ENCODE results near the gene LACTBL1.
A peak's percentile ranks its signal among the peaks of the same experiment; 100 is the strongest.

LACTBL1 gene

DNA sequence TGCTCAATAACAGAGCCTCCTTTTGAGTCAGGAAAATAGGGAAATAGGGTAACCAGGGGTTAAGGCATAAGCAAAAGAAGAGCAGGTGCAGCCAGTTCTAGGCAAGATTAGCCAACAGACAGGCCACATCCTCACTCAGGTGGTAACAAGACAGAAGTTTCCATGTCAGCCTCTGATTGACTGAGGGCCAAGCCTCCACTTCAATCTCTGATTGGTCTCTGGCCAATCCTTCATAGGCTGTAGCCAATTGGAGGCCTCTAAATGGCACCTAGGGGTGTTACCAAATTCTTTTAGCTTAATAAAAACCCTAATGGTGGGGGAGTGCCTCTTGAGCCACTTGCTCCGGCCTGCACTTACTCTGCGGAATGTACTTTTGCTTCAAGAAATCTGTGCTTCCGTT, 37.2 kb downstream of the LACTBL1 start:
- DNase-seq = no peak

DNA sequence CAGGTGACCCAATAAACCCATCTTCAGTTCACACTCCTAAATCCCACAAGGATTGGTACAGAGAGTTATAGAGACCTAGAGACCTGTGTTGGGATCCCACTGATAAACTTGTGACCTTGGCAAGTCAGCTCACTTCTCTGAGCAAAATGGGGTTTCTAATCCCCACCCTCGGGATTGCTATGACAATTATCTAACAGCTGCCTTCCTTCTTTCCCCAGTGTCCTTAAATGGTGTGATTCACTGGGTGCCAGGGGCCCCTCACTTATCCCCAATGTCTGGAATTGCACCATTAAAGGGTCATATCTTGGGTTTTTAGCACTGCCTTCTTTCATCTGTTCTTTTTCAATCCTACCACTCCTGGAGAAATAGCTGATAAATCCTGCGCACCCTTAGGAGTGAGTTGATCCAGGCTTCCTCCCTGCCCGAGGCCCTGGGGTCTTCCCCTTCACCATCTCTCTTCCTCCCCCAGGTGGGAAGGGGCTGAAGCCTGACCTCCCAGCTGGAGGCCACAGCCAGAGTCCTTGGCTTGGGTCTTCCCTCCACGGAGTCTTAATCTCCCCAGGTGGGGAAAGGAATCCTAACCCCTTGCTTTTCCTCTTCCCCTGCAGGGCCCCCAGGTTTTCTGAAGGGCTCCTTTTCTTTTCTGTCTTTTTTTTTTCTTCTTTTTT, 39.7 kb downstream of the LACTBL1 start:
- no peak for DNase-seq

DNA sequence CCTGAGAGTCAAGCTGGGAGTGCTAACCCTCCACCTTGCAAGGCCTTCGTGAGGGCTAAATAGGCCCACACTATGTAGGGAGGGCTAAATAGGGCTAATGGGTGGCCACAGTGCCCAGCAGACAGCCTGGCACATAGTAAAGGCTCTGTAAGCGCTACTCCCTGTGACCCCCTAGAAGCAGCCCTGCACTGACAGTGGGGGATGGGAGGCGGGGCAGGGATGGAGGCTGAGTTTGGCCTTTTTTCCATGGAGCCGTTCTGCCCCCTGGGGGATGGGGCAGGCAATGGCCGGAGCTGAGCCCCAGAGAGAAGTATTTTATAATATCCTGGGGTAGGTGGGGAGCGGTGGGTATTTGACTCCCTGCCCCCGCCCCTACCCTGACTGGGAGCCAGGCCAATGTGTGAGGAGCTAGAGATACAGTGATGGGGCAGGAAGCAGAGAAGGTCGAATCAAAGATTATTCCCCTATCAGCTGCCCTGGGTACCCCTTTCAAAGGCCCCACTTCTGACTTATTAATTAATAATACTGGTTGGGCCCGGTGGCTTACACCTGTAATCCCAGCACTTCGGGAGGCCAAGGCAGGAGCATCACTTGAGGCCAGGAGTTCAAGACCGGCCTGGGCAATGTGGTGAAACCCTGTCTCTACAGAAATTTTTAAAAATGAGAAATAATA, 42.3 kb downstream of the LACTBL1 start:
- DNase-seq = peak; percentile 27

DNA sequence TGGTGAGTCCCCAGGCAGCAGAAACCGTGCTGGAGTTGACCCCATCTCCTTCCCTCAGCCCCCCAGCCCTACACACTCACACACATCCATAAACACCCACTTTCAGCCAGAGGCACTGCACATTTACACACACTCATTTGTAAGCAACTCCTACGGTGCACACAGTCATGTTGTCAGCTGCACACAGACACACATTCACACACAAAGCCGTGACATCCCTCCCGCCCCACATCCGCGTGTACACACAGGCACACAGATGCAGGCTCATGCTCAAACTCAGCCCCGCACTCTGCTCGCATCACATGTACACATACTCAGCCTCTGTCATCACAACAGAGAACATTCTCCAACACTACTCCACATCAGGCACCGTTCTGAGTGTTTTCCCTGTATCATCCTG, 47.6 kb downstream of the LACTBL1 start:
- no peak for DNase-seq

DNA sequence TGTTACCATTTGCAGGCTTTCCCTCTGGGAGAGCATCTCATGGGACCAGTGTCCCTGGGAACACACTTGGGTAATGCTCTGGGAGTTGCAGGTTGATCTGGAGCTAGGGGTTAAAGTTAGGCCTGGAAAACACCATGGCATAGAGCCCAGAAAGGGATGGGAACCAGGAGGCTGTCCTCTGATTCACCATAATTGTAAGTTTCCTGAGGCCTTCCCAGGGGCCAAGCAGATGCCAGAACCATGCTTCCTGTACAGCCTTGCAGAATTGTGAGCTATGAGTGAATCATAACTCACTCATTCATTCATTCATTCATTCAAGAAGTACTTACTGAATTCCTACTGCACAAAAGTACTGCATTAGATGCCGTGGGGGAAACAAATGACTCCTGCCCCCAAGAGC, 50.0 kb downstream of the LACTBL1 start:
- DNase-seq = no peak

DNA sequence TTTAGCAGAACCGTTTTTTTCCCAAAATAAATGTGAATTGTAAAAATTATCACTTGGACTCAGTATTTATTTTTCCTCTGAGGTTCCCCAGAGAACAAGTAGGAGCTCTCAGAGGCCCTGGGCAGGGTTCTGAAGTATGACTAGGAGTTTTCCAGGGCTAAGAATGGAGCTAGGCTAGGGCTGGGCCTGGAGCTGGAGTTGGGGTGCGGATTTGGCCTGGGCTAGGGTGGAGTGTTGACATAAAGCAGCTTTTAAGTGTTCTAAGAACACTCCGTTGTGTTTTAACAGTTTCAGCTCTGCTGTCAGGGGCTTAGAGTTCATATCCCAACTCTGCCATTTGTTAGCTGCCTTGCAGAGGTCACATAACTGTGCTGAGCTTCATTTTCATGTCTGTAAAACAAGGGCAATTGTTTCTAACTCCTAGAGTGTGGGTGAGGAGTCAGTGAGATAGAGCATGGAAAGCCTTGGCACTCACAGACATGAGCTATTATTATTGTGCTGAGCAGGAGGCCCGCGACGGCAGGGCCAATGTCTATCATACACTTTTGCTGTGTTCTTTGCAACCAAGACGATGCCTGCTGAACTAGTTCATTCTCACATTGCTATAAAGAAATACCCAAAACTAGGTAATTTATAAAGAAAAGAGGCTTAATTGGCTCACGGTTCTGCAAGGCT, 51.1 kb downstream of the LACTBL1 start:
- no peak for DNase-seq

DNA sequence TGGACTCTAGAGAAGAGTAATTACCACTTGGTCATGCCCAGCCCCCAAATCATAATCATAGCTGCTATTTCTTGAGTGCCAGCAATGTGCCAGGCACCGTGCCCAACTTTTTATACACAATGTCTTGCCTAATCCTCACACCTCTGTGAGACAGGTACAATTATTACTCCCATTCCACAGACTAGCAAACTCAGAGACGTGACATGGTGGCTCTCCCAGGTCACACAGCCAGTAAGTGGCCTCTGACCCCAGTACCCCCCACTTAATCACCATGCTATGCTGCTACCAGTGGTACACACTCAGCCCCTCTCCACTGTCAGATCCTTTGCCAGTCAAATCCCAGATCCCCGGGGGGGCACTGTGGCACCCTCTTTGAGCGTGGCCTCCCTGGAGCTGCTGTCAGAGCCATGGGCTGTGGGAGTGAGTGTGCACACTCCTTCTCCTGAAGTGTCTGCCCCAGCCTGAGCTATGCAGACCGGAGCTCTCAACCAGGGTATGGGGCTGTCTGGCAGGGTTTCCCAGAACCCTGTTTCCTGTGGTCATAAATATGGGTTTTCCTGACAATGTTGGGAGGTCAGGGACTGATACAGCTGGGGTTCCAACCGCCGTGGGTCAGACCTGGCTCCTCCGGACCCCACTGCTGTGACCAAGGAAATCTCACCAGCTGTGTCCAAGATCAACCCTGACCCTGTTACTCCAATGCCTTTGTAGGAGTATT, 51.8 kb downstream of the LACTBL1 start:
- DNase-seq = no peak

DNA sequence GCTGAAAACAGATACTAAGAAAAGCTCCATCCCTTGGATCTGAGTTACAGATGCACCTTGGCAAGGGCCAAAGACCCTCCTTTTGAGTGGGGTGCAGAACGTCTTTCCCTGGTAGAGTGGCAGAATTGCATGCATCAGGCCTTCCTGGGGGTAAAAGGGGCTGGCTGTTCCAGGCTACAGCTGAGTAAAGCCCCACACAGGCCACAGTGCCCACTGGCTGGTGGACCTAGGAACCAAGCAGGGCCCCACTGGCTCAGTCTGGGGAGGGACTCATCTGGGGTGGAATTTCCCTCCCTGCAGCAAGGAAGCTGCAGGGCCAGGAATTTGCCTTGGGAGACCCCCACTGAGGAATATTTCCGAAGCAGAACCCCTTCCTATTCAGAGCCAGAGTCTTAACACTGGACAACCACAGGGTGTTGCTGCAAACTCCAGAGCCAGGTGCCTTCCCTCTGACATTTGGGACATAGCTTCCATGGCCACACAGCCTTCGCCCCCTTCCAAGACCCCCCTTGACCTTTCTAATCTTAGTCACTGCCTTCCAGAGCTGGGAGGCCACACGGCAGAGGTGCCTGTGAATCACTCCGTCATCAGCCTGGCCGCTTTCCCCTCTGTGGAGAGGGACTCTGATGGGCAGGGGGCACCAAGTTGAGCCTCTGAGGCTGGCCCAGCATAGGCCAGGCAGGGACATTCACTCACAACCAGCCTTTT, 52.5 kb downstream of the LACTBL1 start:
- no peak for DNase-seq

DNA sequence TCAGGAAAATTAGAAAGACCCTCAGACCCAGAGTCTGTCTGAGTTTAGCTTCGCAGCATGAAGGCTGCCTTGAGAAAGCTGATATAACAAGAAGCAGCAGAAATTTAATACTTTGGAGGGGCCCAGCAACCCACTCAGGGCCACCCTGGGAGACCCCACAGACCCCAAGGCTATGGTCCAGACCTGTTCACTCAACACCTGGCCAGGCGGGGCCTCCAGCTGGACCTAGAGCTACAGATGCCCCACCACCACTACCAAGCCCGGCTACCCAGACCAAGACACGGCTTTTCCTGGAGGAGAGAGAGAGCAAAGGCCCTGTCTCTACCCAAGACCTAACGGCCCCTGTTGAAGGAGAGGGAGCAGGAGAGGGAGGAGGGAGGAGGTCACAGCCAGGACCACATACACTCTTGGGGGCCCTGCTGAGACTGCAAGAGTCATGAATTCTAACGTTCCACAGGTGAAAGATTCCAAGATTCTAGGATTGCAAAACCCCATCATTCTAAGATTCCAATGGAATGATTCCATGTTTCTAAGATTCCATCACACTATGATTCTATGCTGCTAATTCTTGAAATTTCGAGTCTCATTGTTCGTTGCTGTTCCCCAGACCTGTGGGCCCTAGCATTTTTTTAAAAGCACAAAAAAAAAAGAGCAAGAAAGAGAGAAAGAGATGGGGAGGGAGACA, 53.2 kb downstream of the LACTBL1 start:
- DNase-seq = no peak

DNA sequence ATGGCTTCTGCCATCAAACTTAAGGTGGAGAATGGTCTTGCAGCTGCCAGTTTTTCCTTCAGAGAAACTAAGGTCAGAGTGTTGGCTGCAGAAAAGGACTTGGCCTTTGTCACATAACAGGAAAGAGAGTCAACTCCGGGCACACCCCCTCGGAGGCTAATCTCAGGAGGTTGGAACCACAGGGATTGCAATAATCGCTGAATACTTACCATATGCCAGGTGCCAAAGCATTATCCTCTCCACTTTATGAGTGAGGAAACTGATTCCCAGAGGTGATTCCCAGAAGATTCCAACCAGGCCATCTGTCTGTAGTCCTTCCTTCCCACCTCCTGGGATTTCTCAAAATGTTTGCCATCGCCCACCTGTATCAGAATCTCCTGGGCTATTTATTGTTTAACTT, 54.0 kb downstream of the LACTBL1 start:
- no peak for DNase-seq

DNA sequence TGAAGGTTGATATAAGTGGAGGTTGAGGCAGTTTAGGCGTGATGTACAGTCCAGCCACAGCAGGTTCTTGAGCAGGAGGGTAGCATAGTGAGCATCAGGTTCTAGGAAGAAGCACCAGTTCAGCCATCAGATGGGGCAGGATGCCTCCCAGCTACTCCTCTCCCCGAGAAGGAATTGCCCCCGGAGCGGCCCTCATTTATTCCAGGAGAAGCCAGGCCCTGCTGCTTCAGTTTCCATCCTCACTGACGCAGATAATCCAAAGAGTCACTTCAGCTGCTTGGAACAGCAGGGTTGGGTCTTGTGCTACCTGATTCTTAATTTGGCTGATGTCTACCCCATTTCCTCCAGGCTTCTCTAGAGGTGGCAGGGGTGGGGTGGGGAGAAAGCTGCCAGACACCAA, 54.7 kb downstream of the LACTBL1 start:
- no peak for DNase-seq

DNA sequence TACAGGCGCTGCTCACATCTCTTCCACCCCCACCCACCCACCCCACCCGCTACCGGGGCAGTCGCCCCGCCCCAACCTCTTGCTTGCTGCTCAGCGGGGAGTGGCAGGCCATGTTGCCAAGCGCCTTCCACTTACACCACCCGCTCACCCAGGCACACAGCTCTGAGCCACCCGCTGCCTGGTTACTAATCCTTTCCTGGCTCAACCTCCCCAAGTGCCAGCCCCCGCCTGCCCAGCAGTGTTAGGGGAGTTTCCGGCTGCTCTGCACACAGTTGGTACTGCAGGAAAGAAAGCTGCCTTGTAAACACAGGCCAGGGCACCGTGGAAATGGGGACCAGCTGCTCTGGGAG, 56.2 kb downstream of the LACTBL1 start:
- DNase-seq = peak; percentile 0

DNA sequence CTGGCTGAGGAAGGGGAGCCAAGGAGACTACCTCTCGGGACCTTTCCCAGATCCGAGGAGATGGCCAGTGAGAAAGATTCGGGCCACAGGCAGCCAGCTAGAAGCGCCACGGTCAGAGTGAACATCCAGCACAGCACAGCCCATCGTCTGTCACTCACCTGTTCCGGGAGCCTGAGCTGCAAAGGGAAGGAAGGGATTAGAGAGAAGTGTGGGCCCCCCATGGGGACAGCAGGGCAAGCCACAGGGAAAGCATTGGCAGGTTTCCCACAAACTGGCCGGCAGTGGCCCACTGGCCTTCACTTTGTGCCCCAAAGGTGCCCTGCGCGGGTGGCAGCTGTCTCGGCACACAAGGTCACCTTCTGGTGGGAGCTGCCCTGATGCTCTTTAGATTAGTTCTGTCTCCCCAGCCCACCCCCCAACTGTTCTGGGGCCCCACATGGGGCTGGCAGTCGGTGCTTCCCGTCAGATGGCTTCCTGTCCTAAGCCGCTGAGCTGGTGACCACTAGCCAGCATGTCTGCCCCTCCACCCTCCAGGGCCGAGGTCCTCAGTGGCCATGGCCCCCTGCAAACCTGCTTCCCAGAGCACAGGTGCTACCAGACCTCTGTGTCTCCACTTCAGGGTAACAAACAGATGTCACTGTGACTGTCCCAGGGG, 56.7 kb downstream of the LACTBL1 start:
- no peak for DNase-seq

DNA sequence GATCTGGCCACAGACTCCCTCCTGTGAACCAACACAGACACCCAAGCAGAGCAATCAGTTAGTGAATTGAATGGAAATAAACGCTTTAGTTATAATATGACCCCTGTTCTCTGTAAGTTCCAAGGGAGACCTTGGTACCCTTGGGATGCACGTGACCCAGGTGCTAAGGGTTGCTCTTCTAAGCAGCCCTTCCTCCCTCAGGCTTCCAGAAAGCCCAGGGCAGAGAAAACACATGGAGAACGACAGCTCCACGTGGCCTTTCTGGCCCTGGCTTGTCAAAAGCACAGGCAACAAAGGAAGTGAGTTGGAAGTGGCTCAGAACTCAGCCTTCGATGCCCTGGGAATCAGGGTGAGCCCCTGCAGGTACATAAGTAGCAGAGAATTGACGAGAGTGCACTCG, 57.4 kb downstream of the LACTBL1 start:
- no peak for DNase-seq

DNA sequence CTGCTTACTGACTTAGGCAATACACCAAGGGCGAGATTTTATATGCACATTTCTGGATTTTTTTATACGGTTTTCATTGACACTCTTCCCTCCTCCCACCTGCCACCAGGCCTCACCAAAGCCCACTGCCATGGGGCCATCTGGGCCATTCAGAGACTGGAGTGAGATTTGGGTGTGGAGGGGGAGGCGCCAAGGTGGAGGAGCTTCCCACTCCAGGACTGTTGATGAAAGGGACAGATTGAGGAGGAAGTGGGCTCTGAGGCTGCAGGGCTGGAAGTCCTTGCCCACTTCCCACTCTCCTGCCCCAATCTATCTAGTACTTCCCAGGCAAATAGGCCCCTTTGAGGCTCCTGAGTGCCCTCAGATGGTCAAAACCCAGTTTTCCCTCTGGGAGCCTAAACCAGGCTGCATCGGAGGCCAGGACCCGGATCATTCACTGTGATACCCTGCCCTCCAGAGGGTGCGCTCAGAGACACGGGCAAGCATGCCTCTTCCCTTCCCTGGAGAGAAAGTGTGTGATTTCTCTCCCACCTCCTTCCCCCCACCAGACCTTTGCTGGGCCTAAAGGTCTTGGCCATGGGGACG, 57.9 kb downstream of the LACTBL1 start:
- DNase-seq = no peak

DNA sequence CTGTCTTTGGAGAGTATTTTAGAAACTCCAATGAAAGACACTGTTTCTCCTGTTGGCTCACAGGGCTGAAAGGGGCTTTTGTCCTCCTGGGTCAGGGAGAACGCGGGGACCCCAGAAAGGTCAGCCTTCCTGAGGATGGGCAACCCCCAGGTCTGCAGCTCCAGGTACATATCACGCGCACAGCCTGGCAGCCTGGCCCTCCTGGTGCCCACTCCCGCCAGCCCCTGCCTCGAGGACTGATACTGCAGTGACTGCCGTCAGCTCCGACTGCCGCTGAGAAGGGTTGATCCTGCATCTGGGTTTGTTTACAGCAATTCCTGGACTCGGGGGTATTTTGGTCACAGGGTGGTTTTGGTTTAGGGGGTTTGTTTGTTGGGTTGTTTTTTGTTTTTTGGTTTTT, 58.5 kb downstream of the LACTBL1 start:
- DNase-seq = no peak

DNA sequence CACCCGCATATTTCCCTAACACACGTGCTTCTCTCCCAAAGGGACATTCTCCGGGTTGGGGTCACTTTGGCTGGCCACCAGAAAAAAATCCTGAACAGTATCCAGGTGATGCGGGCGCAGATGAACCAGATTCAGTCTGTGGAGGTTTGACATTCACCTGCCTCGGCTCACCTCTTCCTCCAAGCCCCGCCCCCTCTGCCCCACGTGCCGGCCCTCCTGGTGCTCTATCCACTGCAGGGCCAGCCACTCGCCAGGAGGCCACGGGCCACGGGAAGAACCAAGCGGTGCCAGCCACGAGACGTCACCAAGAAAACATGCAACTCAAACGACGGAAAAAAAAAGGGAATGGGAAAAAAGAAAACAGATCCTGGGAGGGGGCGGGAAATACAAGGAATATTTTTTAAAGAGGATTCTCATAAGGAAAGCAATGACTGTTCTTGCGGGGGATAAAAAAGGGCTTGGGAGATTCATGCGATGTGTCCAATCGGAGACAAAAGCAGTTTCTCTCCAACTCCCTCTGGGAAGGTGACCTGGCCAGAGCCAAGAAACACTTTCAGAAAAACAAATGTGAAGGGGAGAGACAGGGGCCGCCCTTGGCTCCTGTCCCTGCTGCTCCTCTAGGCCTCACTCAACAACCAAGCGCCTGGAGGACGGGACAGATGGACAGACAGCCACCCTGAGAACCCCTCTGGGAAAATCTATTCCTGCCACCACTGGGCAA, 59.1 kb downstream of the LACTBL1 start:
- DNase-seq = no peak

DNA sequence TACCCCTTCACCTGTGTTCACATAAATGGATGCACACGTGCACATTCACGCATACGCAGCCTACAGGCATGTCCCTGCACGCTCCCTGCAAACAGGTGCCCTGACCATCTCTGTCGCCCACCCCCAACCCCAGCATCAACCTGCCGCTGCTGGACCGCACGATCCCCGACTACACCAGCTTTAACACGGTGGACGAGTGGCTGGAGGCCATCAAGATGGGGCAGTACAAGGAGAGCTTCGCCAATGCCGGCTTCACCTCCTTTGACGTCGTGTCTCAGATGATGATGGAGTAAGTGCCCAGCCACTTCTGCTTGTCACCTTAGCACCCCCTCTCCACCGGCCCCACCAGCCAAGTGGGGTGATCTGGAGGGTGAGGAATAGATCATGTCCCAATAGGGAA, 60.4 kb downstream of the LACTBL1 start:
- DNase-seq = no peak

DNA sequence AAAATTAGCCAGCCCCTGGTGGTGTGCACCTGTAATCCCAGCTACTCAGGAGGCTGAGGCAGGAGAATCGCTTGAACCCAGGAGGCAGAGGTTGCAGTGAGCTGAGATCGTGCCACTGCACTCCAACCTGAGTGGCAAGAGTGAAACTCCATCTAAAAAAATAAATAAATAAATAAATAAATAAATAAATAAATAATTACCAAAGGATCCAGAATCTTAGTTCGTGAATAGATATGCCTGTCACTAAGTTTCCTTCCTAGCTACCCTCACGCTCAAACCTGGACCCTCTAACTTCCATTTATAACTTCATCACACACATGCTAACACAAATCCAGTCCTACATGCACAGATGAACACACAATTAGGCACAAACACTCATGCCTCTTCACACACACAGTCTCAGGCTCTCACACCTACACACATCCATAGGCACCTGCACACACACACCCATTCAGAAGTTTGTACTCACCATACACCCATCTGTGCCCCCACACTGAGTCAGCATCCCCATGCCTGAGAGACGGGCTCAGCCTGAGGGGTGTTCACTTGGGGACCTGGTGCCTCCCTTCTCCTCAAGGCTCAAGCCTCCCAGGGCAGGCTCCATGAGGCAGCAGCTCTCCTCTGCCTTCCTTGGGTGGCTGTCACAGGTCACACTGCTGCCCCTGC, 61.5 kb downstream of the LACTBL1 start:
- no peak for DNase-seq

DNA sequence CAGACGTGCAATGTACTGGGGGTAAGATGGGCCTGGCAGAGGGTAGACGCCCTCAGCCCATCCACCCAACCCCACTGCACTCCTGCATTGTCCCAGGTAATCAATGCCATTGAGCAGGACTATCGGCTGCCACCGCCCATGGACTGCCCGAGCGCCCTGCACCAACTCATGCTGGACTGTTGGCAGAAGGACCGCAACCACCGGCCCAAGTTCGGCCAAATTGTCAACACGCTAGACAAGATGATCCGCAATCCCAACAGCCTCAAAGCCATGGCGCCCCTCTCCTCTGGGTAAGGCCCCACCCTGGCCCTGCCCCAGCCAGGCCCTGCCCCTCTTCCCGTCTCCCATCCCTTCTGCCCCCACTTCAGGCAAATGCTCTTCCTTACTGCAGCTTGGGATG, 62.4 kb downstream of the LACTBL1 start:
- DNase-seq = no peak

Data from NCI-H2029 treated with DMSO at 0.1 percent for 48 hours (cell line).